Osteocyte (in vitro differentiated cells): Measurements from ENCODE around the gene GRHPR. TPM values are rescaled to one million over a fixed set of nuclear protein-coding genes. Genes with fewer than 3 reads are reported as not detected.
A peak's percentile ranks its signal among the peaks of the same experiment; 100 is the strongest.
"Not testable (repeated sequence)": the region's sequence is repeated elsewhere in the genome, so short reads cannot be mapped to it uniquely, and the experiment has no call there.

ENCODE experiments used
- DNase-seq: peaks from one replicate; pipeline ENCODE4 v3.0.0; 2021; ENCODE audit warnings: mixed read lengths; ENCODE audit not compliant: unreplicated experiment; ENCODE audit errors: extremely low spot score
- H3K27ac Mint-ChIP-seq: one replicate; pipeline ENCODE4 v1.8.0; 2021; ENCODE audit warnings: mild to moderate bottlenecking, mixed read lengths; ENCODE audit not compliant: unreplicated experiment
- H3K27me3 Mint-ChIP-seq: one replicate; pipeline ENCODE4 v1.8.0; 2021; ENCODE audit warnings: mixed read lengths; ENCODE audit not compliant: unreplicated experiment
- H3K36me3 Mint-ChIP-seq: one replicate; pipeline ENCODE4 v1.8.0; 2021; ENCODE audit warnings: mixed read lengths; ENCODE audit not compliant: unreplicated experiment
- H3K4me1 Mint-ChIP-seq: one replicate; pipeline ENCODE4 v1.8.0; 2021; ENCODE audit warnings: mixed read lengths; ENCODE audit not compliant: unreplicated experiment
- H3K4me3 Mint-ChIP-seq: one replicate; pipeline ENCODE4 v1.8.0; 2021; ENCODE audit warnings: mild to moderate bottlenecking, moderate library complexity, mixed read lengths; ENCODE audit not compliant: unreplicated experiment
- H3K9me3 Mint-ChIP-seq: one replicate; pipeline ENCODE4 v1.8.0; 2021; ENCODE audit warnings: mixed read lengths; ENCODE audit not compliant: unreplicated experiment
- CTCF ChIP-seq: fragments of 200-600 bp; sonication (generic); IDR thresholded peaks from 2 replicates; pipeline ENCODE4 v1.5.0; 2021; ENCODE audit warnings: antibody characterized with exemption, mild to moderate bottlenecking, moderate library complexity
- total RNA-seq: library from RNA; stranded (reverse); gene quantifications from 2 replicates; pipeline ENCODE4 v1.2.1, GENCODE V29; 2021

Gene GRHPR
- total RNA-seq, 1 donor from 2014 or later, result 111 TPM

- Mint-ChIP-seq H3K27ac (peak overlapping the region; percentile 98), H3K27me3 (no peaks in the 10 kb centered on the region), H3K9me3 (no peaks in the 10 kb centered on the region), H3K36me3 (peaks cover 5% of the 10 kb centered on the region), H3K4me1 (peaks cover 35% of the 10 kb centered on the region), H3K4me3 (peak overlapping the region; percentile 90)
- peak; percentile 94 for DNase-seq
- no peak for TF ChIP-seq CTCF
Measured at GRCh38 chr9:37466037-37466709, 43.7 kb downstream of the GRHPR start.

- H3K4me3 Mint-ChIP-seq, H3K27ac Mint-ChIP-seq, H3K27me3 Mint-ChIP-seq, H3K9me3 Mint-ChIP-seq, H3K36me3 Mint-ChIP-seq, DNase-seq: not testable (repeated sequence)
- H3K4me1 Mint-ChIP-seq, result peaks cover 41% of the 10 kb centered on the region
Measured at GRCh38 chr9:37467530-37467929, 45.0 kb downstream of the GRHPR start.

- no peaks in the 10 kb centered on the region for H3K36me3 Mint-ChIP-seq
- H3K27ac Mint-ChIP-seq, result no peak overlapping the region
- no peaks in the 10 kb centered on the region for H3K27me3 Mint-ChIP-seq
- no peak overlapping the region for H3K4me3 Mint-ChIP-seq
- H3K9me3 Mint-ChIP-seq, result no peaks in the 10 kb centered on the region
- DNase-seq, result no peak
- TF ChIP-seq CTCF, result no peak
- peaks cover 36% of the 10 kb centered on the region for H3K4me1 Mint-ChIP-seq
Measured at GRCh38 chr9:37468620-37469019, 46.1 kb downstream of the GRHPR start.

GRCh38 chr9:37471942-37472684 lies 49.6 kb downstream of the GRHPR start:
- Mint-ChIP-seq H3K9me3 (no peaks in the 10 kb centered on the region), H3K27me3 (peaks cover 5% of the 10 kb centered on the region), H3K36me3 (no peaks in the 10 kb centered on the region), H3K4me3 (peak overlapping the region; percentile 72), H3K27ac (peak overlapping the region; percentile 97), H3K4me1 (peaks cover 20% of the 10 kb centered on the region)
- no peak for DNase-seq
- TF ChIP-seq CTCF, result no peak

GRCh38 chr9:37473982-37474381 lies 51.5 kb downstream of the GRHPR start:
- H3K27ac Mint-ChIP-seq, DNase-seq, H3K4me3 Mint-ChIP-seq, H3K36me3 Mint-ChIP-seq, H3K9me3 Mint-ChIP-seq: not testable (repeated sequence)
- Mint-ChIP-seq H3K4me1 (peaks cover 20% of the 10 kb centered on the region), H3K27me3 (peaks cover 16% of the 10 kb centered on the region)

- Mint-ChIP-seq H3K4me3 (no peak overlapping the region), H3K27ac (no peak overlapping the region), H3K4me1 (peaks cover 20% of the 10 kb centered on the region), H3K9me3 (no peaks in the 10 kb centered on the region), H3K36me3 (peaks cover 2% of the 10 kb centered on the region), H3K27me3 (peaks cover 16% of the 10 kb centered on the region)
- no peak for TF ChIP-seq CTCF
- DNase-seq, result no peak
Measured at GRCh38 chr9:37474438-37474837, 51.9 kb downstream of the GRHPR start.
